Type B pancreatic cell (in vitro differentiated cells): ENCODE data around the gene PDE10A. TPM values are rescaled to one million over a fixed set of nuclear protein-coding genes. Genes with fewer than 3 reads are reported as not detected.

ENCODE experiments used
- DNase-seq: peaks from one replicate; pipeline ENCODE4 v3.0.0; 2021; ENCODE audit warnings: mixed read lengths; ENCODE audit not compliant: unreplicated experiment; ENCODE audit errors: extremely low spot score
- H3K27ac Mint-ChIP-seq: 2 replicates; pipeline ENCODE4 v1.8.0; 2021; ENCODE audit warnings: mild to moderate bottlenecking, mixed read lengths
- H3K27me3 Mint-ChIP-seq: 2 replicates; pipeline ENCODE4 v1.8.0; 2021; ENCODE audit warnings: mixed read lengths
- H3K36me3 Mint-ChIP-seq: 2 replicates; pipeline ENCODE4 v1.8.0; 2021; ENCODE audit warnings: mixed read lengths
- H3K4me1 Mint-ChIP-seq: one replicate; pipeline ENCODE4 v1.8.0; 2021; ENCODE audit warnings: mixed read lengths; ENCODE audit not compliant: unreplicated experiment
- H3K4me3 Mint-ChIP-seq: 2 replicates; pipeline ENCODE4 v1.8.0; 2021; ENCODE audit warnings: mild to moderate bottlenecking, mixed read lengths
- H3K9me3 Mint-ChIP-seq: 2 replicates; pipeline ENCODE4 v1.8.0; 2021; ENCODE audit warnings: mixed read lengths
- total RNA-seq: library from RNA; stranded (reverse); gene quantifications from 2 replicates; pipeline ENCODE4 v1.2.1, GENCODE V29; 2021; ENCODE audit warnings: low replicate concordance
- TF ChIP-seq, protein P1 (sequence below): fragments of 200-600 bp; sonication (generic); conservative IDR thresholded peaks from 2 replicates; pipeline ENCODE4 v1.5.0; 2021; ENCODE audit warnings: antibody characterized with exemption, mild to moderate bottlenecking

PDE10A gene
- total RNA-seq, 1 donor from 2014 or later, result 10.8 TPM

DNA sequence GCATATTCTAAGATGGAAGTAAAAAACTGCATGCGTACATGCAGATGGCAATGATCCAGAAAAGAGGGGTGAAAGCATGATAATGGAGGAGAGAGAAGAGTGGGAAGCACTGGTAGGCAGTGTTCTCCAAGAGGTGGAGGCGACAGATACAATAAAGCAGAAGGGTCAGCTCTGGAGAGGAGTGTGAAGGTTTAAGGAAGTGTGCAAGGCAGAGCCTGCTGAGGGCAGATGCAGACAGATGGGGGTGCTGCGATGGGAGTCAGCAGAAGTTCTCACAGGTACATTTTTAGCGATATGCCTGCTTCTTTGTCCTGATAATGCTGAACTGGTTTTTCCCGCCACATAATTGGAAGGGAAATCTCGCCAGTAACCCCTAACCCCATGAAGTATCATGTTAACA is 272.6 kb downstream of the PDE10A start:
- Mint-ChIP-seq H3K9me3 (no peaks in the 10 kb centered on the region), H3K27me3 (no peaks in the 10 kb centered on the region), H3K4me3 (no peak overlapping the region), H3K36me3 (peaks cover 3% of the 10 kb centered on the region), H3K27ac (no peak overlapping the region), H3K4me1 (no peaks in the 10 kb centered on the region)
- TF ChIP-seq, protein P1, sequence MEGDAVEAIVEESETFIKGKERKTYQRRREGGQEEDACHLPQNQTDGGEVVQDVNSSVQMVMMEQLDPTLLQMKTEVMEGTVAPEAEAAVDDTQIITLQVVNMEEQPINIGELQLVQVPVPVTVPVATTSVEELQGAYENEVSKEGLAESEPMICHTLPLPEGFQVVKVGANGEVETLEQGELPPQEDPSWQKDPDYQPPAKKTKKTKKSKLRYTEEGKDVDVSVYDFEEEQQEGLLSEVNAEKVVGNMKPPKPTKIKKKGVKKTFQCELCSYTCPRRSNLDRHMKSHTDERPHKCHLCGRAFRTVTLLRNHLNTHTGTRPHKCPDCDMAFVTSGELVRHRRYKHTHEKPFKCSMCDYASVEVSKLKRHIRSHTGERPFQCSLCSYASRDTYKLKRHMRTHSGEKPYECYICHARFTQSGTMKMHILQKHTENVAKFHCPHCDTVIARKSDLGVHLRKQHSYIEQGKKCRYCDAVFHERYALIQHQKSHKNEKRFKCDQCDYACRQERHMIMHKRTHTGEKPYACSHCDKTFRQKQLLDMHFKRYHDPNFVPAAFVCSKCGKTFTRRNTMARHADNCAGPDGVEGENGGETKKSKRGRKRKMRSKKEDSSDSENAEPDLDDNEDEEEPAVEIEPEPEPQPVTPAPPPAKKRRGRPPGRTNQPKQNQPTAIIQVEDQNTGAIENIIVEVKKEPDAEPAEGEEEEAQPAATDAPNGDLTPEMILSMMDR, result no peak
- no peak for DNase-seq

DNA sequence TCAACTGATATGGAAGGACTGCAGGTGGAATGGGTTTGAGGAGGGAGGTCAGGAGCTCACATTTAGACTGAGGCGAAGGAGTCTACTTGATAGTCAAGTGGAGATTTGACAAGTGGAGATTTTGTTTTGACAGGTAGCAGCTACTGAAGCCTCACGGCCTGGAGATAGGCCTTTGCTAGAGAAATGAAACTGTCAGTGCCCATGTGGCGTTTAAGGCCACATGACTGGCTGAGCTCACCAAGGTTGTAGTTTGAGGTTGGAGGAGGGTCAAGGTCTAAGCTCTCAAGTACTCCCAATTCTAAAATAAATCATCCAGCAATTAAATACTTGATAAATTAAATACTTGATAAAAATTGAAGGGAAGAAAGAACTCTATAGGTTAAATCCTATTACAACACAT is 273.5 kb downstream of the PDE10A start:
- peaks cover 3% of the 10 kb centered on the region for H3K36me3 Mint-ChIP-seq
- H3K4me1 Mint-ChIP-seq, result no peaks in the 10 kb centered on the region
- TF ChIP-seq, protein P1, result no peak
- H3K9me3 Mint-ChIP-seq, result no peaks in the 10 kb centered on the region
- H3K27ac Mint-ChIP-seq, result no peak overlapping the region
- H3K4me3 Mint-ChIP-seq, result no peak overlapping the region
- H3K27me3 Mint-ChIP-seq, result no peaks in the 10 kb centered on the region
- DNase-seq, result no peak

DNA sequence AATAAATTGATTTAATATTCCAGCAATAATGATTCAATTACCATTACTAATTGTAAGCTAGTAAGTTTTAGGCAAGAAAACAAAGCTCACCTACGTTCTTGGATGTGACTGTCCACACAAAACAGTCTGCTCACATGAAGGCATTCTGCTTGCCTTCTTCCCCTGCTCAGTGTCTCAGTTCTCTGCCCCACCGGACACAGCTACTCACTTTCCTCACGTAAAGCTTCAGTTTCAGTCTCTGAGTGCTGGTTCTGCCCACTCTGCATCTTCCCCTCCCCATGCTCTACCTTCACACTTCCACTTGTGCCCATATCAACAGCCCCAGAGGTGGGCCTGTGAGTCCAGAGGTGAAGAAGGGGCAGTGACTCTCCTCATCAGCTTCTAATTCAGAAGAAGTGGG is 279.7 kb downstream of the PDE10A start:
- no peaks in the 10 kb centered on the region for H3K27me3 Mint-ChIP-seq
- H3K9me3 Mint-ChIP-seq, result no peaks in the 10 kb centered on the region
- H3K4me3 Mint-ChIP-seq, result no peak overlapping the region
- DNase-seq, result no peak
- H3K27ac Mint-ChIP-seq, result no peak overlapping the region
- H3K4me1 Mint-ChIP-seq, result no peaks in the 10 kb centered on the region
- TF ChIP-seq, protein P1, result no peak
- H3K36me3 Mint-ChIP-seq, result no peaks in the 10 kb centered on the region

DNA sequence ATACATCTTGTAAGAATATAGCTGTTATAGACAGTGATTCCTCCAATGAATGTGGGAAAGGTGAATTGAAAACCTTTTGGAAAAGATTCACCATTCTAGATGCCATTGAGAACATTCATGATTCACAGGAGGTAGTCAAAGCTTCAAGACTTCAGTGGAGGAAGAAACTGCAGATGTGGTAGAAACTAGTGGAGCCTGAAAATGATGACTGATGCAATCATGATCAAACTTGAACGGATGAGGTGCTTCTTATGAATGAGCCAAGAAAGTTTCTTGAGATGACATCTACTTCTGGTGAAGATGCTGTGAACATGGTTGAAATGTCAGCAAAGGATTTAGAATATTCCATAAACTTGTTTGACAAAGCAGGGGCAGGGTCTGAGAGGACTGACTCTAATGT is 286.9 kb downstream of the PDE10A start:
- no peaks in the 10 kb centered on the region for H3K4me1 Mint-ChIP-seq
- H3K27ac Mint-ChIP-seq, result no peak overlapping the region
- no peak for DNase-seq
- H3K27me3 Mint-ChIP-seq, result no peaks in the 10 kb centered on the region
- H3K9me3 Mint-ChIP-seq, result no peaks in the 10 kb centered on the region
- no peaks in the 10 kb centered on the region for H3K36me3 Mint-ChIP-seq
- TF ChIP-seq, protein P1, result no peak
- no peak overlapping the region for H3K4me3 Mint-ChIP-seq

DNA sequence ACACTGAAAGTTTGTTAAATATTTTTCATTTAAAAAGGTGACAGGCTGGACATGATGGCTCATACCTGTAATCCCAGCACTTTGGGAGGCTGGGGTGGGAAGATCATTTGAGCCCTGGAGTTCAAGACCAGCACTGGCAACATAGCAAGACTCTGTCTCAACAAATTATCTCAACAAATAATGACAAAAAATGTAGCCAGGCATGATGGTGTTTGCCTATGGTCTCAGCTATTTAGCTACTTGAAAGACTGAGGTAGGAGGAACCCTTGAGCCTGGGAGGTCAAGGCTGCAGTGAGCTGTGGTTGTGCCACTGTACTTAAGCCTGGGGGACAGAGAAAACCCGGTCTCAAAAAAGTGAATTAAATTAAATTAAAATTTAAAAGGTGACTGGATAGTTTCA is 297.7 kb downstream of the PDE10A start:
- no peak overlapping the region for H3K27ac Mint-ChIP-seq
- H3K36me3 Mint-ChIP-seq, result peaks cover 4% of the 10 kb centered on the region

More for the DNA sequence above, 297.7 kb downstream of the PDE10A start:
- no peak for DNase-seq
- TF ChIP-seq, protein P1, result no peak
- Mint-ChIP-seq H3K27me3 (no peaks in the 10 kb centered on the region), H3K9me3 (no peaks in the 10 kb centered on the region), H3K4me1 (no peaks in the 10 kb centered on the region), H3K4me3 (no peak overlapping the region)
